Smooth muscle cell (in vitro differentiated cells): ENCODE data around the gene WDR54. TPM values are rescaled to one million over a fixed set of nuclear protein-coding genes. Genes with fewer than 3 reads are reported as not detected.
A peak's percentile ranks its signal among the peaks of the same experiment; 100 is the strongest.

Source experiments
- DNase-seq: peaks from one replicate; lab custom pipeline; 2025; ENCODE audit not compliant: unreplicated experiment; lab: John Stamatoyannopoulos, UW
- H2AFZ ChIP-seq: fragments of 200-600 bp; sonication (generic); 2 replicates; pipeline ENCODE4 v1.6.0; 2016; ENCODE audit warnings: antibody characterized with exemption, low read depth, mild to moderate bottlenecking
- H3F3A ChIP-seq: fragments of 200-600 bp; sonication (generic); 2 replicates; pipeline ENCODE4 v1.6.0; 2017; ENCODE audit warnings: antibody characterized with exemption, low read depth
- H3K27ac ChIP-seq: fragments of 200-600 bp; sonication (generic); 2 replicates; pipeline ENCODE4 v1.5.1; 2016; ENCODE audit warnings: low read depth, mild to moderate bottlenecking
- H3K27me3 ChIP-seq: fragments of 200-600 bp; sonication (generic); 2 replicates; pipeline ENCODE4 v1.6.1; 2016; ENCODE audit warnings: low read depth, mild to moderate bottlenecking
- H3K36me3 ChIP-seq: fragments of 200-600 bp; sonication (generic); 2 replicates; pipeline ENCODE4 v1.5.1; 2016; ENCODE audit warnings: low read depth
- H3K4me1 ChIP-seq: fragments of 200-600 bp; sonication (generic); 2 replicates; pipeline ENCODE4 v1.5.1; 2016; ENCODE audit warnings: low read depth
- H3K4me2 ChIP-seq: fragments of 200-600 bp; sonication (generic); 2 replicates; pipeline ENCODE4 v1.6.0; 2016; ENCODE audit warnings: mild to moderate bottlenecking
- H3K4me3 ChIP-seq: fragments of 200-600 bp; sonication (generic); 2 replicates; pipeline ENCODE4 v1.5.1; 2016; ENCODE audit warnings: mild to moderate bottlenecking
- H3K79me2 ChIP-seq: fragments of 200-600 bp; sonication (generic); 2 replicates; pipeline ENCODE4 v1.6.0; 2016; ENCODE audit warnings: low read depth, mild to moderate bottlenecking
- H3K9ac ChIP-seq: fragments of 200-600 bp; sonication (generic); 2 replicates; pipeline ENCODE4 v1.6.0; 2016; ENCODE audit warnings: low read depth
- H3K9me3 ChIP-seq: fragments of 200-600 bp; sonication (generic); replicated peaks from 2 replicates; pipeline ENCODE4 v1.5.1; 2016; ENCODE audit warnings: low read depth
- H4K20me1 ChIP-seq: fragments of 200-600 bp; sonication (generic); 2 replicates; pipeline ENCODE4 v1.6.0; 2016; ENCODE audit warnings: low read depth
- WGBS: methylation state at CpG from one replicate; pipeline ENCODE4 v1.1.7; 2016; ENCODE audit warnings: low lambda C conversion rate; 5-methylcytosine and 5-hydroxymethylcytosine counted together
- polyA plus RNA-seq: library from polyadenylated mRNA; unstranded; fragments of >200 nt; fragmentation: Nextera tagmentation; extraction: Ambion mirVana; gene quantifications from 2 replicates; pipeline ENCODE4 v1.2.1, GENCODE V29; 2016
- total RNA-seq: library from RNA; depleted of rRNA; stranded (reverse); fragments of >200 nt; gene quantifications from 2 replicates; pipeline ENCODE4 v1.2.3, GENCODE V29; 2014
- TF ChIP-seq, protein P1 (sequence below): fragments of 200-600 bp; sonication (generic); IDR thresholded peaks from 2 replicates; pipeline ENCODE4 v1.5.1; 2017; ENCODE audit warnings: borderline replicate concordance, mild to moderate bottlenecking, antibody characterized with exemption; ENCODE audit not compliant: insufficient read depth, poor library complexity, severe bottlenecking

Gene WDR54
- total and polyA plus RNA-seq, 2 experiments from 2014 or later, result 52.3 to 59.2 TPM

DNA sequence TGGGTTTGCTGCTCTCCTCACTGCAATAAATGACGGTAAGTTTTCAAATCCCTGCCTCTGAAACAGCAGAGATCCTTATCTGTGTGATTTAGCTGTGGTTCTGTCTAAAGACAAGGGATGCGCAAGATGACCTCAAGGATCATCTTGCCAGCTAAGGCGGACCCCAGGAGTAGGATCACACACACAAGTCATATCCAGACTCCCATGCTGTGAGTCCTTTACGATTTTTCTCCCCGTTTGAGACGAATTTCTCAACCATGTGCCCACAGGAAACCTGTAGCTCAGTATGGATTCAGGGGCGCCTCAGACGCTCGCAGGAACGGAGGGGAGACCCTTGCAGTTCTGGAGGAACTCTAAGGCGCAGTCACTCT lies 30.3 kb upstream of the WDR54 start:
- no peaks in the 10 kb centered on the region for H3K36me3 ChIP-seq
- H3K4me1 ChIP-seq, result peaks cover 15% of the 10 kb centered on the region
- WGBS, result 3% methylated on average over 11 of the region's 11 CpGs
- H4K20me1 ChIP-seq, result peaks cover 48% of the 10 kb centered on the region
- H3K27me3 ChIP-seq, result no peaks in the 10 kb centered on the region
- H3K9me3 ChIP-seq, result no peaks in the 10 kb centered on the region
- peak overlapping the region; percentile 96 for H3K9ac ChIP-seq
- H3K4me2 ChIP-seq, result peak overlapping the region; percentile 91
- peak overlapping the region; percentile 92 for H3K27ac ChIP-seq
- peak overlapping the region; percentile 82 for H2AFZ ChIP-seq
- TF ChIP-seq, protein P1, sequence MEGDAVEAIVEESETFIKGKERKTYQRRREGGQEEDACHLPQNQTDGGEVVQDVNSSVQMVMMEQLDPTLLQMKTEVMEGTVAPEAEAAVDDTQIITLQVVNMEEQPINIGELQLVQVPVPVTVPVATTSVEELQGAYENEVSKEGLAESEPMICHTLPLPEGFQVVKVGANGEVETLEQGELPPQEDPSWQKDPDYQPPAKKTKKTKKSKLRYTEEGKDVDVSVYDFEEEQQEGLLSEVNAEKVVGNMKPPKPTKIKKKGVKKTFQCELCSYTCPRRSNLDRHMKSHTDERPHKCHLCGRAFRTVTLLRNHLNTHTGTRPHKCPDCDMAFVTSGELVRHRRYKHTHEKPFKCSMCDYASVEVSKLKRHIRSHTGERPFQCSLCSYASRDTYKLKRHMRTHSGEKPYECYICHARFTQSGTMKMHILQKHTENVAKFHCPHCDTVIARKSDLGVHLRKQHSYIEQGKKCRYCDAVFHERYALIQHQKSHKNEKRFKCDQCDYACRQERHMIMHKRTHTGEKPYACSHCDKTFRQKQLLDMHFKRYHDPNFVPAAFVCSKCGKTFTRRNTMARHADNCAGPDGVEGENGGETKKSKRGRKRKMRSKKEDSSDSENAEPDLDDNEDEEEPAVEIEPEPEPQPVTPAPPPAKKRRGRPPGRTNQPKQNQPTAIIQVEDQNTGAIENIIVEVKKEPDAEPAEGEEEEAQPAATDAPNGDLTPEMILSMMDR, result no peak
- H3F3A ChIP-seq, result peaks cover 2% of the 10 kb centered on the region
- DNase-seq, result no peak
- peak overlapping the region; percentile 74 for H3K4me3 ChIP-seq
- peaks cover 54% of the 10 kb centered on the region for H3K79me2 ChIP-seq

DNA sequence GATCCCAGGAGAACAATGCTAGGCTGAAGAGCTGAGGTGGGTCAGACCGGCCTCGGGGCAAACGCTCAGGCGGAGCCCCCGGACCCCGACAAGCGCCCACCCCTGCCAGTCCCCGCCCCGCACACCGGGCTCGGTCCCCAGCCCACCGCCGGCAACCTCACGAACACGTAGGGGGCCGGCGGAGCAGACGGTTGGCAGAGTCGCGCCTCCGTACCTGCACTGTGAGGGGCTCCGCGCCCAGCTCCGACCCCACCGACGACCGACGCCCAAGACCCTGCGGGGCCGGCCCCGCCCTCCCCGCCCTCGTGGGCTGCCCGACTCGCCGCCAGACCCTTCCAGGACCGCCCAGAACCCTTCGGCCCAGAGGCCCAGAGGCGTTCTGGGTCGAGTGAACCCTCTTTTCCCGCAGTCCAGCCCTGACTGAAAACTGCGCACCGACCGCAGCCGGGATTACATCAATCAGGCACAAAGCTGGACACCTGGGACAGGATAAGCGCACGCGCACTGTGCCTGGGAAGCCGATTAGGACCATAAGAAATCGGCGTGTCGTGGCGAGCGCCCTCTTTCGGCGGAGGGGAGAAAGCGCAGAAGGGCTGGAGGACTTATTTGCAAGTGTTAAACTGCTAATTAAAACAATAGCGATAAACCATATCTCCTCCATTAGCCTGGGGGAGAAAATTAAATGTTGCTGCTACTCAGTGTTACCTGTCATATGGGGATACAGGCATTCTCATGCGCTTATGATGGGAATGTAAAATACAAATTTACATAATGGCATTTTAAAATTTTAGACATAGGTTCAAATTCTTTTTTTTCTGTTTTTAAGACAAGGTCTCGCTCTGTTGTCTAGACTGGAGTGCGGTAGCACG lies 29.7 kb upstream of the WDR54 start:
- Histone ChIP-seq H3K27me3 (no peaks in the 10 kb centered on the region), H3K9ac (peak overlapping the region; percentile 96), H3K36me3 (no peaks in the 10 kb centered on the region), H3K79me2 (peaks cover 48% of the 10 kb centered on the region), H4K20me1 (peaks cover 42% of the 10 kb centered on the region), H3K4me3 (peak overlapping the region; percentile 74), H3K4me1 (peaks cover 15% of the 10 kb centered on the region), H3F3A (peaks cover 2% of the 10 kb centered on the region), H2AFZ (peak overlapping the region; percentile 82), H3K4me2 (peak overlapping the region; percentile 91), H3K9me3 (no peaks in the 10 kb centered on the region), H3K27ac (peak overlapping the region; percentile 92)
- 4% methylated on average over 40 of the region's 62 CpGs for WGBS
- DNase-seq, result peak; percentile 78
- TF ChIP-seq, protein P1, result peak; percentile 96

DNA sequence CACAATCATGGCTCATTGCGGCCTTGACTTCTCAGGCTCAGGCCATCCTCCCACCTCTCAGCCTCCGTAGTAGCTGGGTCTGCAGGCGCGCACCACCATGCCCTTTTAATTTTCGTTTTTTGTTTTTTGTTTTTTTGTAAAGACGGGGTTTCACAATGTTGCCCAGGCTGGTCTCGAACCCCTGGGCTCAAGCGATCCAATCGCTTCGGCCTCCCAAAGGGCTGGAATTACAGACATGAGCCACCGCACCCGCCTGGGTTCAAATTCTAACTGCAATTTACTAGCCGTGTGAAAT lies 29.1 kb upstream of the WDR54 start:
- Histone ChIP-seq H3K27ac (no peak overlapping the region), H3K9ac (peak overlapping the region; percentile 96), H3K4me1 (peaks cover 15% of the 10 kb centered on the region), H3K79me2 (peaks cover 42% of the 10 kb centered on the region), H4K20me1 (peaks cover 36% of the 10 kb centered on the region), H3K4me3 (peak overlapping the region; percentile 74), H3K36me3 (no peaks in the 10 kb centered on the region), H3K27me3 (no peaks in the 10 kb centered on the region), H2AFZ (peak overlapping the region; percentile 82), H3K9me3 (no peaks in the 10 kb centered on the region), H3F3A (no peaks in the 10 kb centered on the region), H3K4me2 (peak overlapping the region; percentile 91)
- TF ChIP-seq, protein P1, result no peak
- 76% methylated on average over 13 of the region's 13 CpGs for WGBS
- DNase-seq, result no peak

DNA sequence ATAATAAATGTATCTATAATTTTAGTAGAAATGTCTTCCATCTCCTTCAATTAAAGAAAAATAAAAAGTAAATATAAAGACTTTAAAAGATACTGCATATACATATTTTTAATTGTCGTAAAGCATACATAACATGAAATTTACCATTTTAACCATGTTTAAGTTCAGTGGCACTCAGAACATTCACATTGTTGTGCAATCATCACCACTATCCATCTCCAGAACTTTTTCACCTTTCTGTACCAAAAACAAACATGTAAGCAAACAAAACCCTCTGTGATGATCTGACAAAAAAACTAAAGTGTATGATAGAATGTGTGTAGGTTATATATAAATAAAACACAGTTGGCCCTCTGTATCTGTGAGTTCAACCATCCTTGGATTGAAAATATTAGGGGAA lies 28.0 kb upstream of the WDR54 start:
- 100% methylated on average over 1 of the region's 1 CpG for WGBS
- H2AFZ ChIP-seq, result no peak overlapping the region
- no peaks in the 10 kb centered on the region for H3K27me3 ChIP-seq
- peaks cover 15% of the 10 kb centered on the region for H3K4me1 ChIP-seq
- peaks cover 31% of the 10 kb centered on the region for H3K79me2 ChIP-seq
- H3F3A ChIP-seq, result no peaks in the 10 kb centered on the region
- no peak overlapping the region for H3K4me2 ChIP-seq
- no peak overlapping the region for H3K4me3 ChIP-seq
- H3K27ac ChIP-seq, result no peak overlapping the region
- no peaks in the 10 kb centered on the region for H3K36me3 ChIP-seq
- no peak for DNase-seq
- no peak overlapping the region for H3K9ac ChIP-seq
- TF ChIP-seq, protein P1, result no peak
- H3K9me3 ChIP-seq, result no peaks in the 10 kb centered on the region
- H4K20me1 ChIP-seq, result peaks cover 25% of the 10 kb centered on the region
